Bronchial epithelial cell (primary cell): Measurements from ENCODE around the gene C1orf87. TPM values are rescaled to one million over a fixed set of nuclear protein-coding genes. Genes with fewer than 3 reads are reported as not detected.

ENCODE experiments used
- DNase-seq: peaks from one replicate; pipeline ENCODE4 v3.0.0-alpha.2; 2010; ENCODE audit warnings: low read depth
- FAIRE-seq: peaks from 2 replicates; lab custom pipeline; 2011; peaks lifted over from hg19 to GRCh38; lab: Jason Lieb, UNC
- H3K27me3 ChIP-seq: 2 replicates; pipeline ENCODE4 v1.5.1; 2011; ENCODE audit warnings: low read length; ENCODE audit not compliant: control insufficient read depth, insufficient read depth
- H3K36me3 ChIP-seq: 2 replicates; pipeline ENCODE4 v1.5.1; 2011; ENCODE audit warnings: low read length; ENCODE audit not compliant: control insufficient read depth, insufficient read depth
- H3K4me3 ChIP-seq: 2 replicates; pipeline ENCODE4 v1.5.1; 2011; ENCODE audit warnings: mild to moderate bottlenecking, low read depth, low read length, control low read depth
- total RNA-seq: library from RNA; depleted of rRNA; stranded (reverse); fragments of >200 nt; gene quantifications from 2 replicates; pipeline ENCODE4 v1.2.1, GENCODE V29; 2014
- TF ChIP-seq, protein P1 (sequence below): IDR thresholded peaks from 2 replicates; pipeline ENCODE4 v1.5.1; 2011; ENCODE audit warnings: mild to moderate bottlenecking, moderate library complexity, low read length, control low read depth, inconsistent platforms; ENCODE audit not compliant: insufficient read depth, severe bottlenecking

C1orf87 gene
- total RNA-seq, 1 donor from 2014 or later = not detected

DNA sequence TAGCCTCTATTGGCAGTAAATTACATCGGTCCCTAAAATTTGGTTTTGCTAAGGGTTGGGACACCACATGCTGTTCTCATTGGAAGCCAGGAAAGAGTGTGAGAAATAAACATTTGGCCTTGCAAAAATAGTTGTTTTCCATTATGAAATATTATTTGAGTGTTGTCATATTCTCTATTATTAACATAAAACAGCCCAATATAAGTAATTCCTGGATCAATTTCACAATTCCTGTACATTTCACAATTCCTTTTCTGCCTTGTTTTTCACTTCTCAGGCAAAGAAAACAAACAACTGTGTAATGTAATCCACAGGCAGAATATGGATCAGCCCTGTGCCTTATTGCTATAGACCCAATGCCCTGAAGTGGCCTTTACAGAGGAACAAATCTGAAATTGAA, 40.5 kb downstream of the C1orf87 start:
- Histone ChIP-seq H3K27me3 (no peaks in the 10 kb centered on the region), H3K4me3 (no peak overlapping the region), H3K36me3 (no peaks in the 10 kb centered on the region)
- FAIRE-seq (no peak), DNase-seq (no peak)
- TF ChIP-seq, protein P1, sequence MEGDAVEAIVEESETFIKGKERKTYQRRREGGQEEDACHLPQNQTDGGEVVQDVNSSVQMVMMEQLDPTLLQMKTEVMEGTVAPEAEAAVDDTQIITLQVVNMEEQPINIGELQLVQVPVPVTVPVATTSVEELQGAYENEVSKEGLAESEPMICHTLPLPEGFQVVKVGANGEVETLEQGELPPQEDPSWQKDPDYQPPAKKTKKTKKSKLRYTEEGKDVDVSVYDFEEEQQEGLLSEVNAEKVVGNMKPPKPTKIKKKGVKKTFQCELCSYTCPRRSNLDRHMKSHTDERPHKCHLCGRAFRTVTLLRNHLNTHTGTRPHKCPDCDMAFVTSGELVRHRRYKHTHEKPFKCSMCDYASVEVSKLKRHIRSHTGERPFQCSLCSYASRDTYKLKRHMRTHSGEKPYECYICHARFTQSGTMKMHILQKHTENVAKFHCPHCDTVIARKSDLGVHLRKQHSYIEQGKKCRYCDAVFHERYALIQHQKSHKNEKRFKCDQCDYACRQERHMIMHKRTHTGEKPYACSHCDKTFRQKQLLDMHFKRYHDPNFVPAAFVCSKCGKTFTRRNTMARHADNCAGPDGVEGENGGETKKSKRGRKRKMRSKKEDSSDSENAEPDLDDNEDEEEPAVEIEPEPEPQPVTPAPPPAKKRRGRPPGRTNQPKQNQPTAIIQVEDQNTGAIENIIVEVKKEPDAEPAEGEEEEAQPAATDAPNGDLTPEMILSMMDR = no peak

DNA sequence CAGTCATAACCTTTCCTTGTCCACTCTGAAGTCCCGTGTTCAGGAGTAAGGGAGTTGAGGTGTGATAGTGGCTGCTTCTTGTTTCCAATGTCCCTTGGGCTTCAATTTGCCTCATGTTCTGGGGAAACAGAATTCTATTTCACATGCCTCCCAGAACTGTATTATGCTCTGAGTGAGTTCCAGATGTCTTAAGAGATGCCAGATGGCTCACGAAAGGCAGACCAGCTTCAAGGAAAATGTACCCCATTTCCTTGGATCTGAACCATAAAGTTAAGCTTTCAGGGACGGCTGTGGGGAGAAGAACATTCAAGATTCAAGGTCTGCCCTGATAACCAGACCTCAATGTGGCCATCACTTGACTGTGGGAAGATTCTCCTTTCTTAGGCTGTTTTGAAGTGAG, 42.4 kb downstream of the C1orf87 start:
- no peak for DNase-seq
- Histone ChIP-seq H3K36me3 (no peaks in the 10 kb centered on the region), H3K4me3 (no peak overlapping the region), H3K27me3 (no peaks in the 10 kb centered on the region)
- FAIRE-seq = no peak
- TF ChIP-seq, protein P1 = no peak

DNA sequence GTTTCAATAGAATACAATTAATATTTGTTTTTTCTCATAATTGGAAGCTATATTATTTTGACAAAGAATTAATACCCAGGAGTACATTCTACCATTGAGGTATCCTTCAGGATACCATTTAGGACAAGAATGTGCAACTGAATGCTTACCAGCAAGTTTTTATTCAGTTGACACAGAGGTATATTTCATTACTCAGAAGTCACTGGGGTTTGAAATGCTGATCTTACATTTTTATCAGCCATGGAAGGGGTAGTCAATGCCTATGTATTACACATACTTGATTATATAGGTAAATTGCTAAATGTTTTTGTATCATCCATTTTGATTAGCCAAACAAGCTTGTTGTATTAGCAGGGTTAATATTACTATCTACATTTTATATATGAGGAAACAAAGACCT, 48.0 kb downstream of the C1orf87 start:
- Histone ChIP-seq H3K4me3 (no peak overlapping the region), H3K36me3 (no peaks in the 10 kb centered on the region), H3K27me3 (no peaks in the 10 kb centered on the region)
- TF ChIP-seq, protein P1 = no peak
- DNase-seq (no peak), FAIRE-seq (no peak)

DNA sequence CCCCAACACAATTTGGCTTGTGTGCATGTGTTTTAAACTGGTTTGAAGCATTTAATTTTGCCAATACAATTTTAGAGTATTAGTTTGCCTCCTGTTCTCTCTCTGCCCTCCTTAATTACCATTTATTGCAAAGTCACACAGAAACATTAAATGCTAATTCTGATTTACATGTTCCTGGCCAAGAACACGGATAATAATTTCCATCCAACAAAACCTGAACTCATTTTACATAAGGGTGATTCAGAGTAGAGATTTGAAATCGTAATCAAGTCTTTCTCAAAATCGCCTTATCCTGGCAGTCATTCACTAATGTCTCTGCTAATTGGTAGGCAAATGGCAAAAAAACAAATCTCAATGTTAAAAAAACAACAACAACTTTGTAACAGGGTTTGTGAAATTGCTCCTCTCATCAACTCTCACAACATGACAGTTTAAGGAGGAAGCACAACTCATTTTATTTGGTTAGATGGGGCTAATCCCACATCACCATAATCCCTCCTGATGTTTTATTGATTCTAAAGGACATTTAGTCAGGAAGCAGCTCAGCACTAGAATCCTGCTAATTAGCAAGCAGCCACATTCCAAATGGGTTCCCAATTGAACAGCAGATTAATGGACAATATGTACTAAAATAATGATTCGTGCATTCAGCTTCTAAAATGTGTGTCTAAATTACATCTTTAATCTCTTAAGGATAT, 55.9 kb downstream of the C1orf87 start:
- Histone ChIP-seq H3K4me3 (no peak overlapping the region), H3K36me3 (no peaks in the 10 kb centered on the region), H3K27me3 (no peaks in the 10 kb centered on the region)
- TF ChIP-seq, protein P1 = no peak
- no peak for FAIRE-seq
- DNase-seq = no peak

DNA sequence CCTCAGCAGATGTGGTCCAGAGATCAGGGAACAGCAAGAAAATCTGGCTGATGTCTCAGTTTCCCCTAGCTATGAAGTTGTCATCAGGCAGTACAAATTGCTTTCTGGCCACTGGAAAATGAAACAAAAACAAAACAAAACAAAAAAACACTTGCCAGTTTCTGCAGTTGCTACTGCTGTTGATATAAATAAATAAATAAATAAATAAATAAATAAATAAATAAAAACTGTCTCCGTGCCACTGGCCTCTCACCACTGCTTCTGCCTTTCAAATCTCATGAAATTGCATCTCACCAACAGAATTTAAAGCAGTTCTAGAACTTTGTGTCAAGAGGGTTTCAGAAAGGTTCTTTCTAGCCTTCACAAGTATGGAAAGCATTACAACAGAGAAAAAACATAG, 62.9 kb downstream of the C1orf87 start:
- no peaks in the 10 kb centered on the region for H3K36me3 ChIP-seq
- no peaks in the 10 kb centered on the region for H3K27me3 ChIP-seq
- no peak overlapping the region for H3K4me3 ChIP-seq
- FAIRE-seq = no peak
- TF ChIP-seq, protein P1 = no peak
- DNase-seq = no peak

DNA sequence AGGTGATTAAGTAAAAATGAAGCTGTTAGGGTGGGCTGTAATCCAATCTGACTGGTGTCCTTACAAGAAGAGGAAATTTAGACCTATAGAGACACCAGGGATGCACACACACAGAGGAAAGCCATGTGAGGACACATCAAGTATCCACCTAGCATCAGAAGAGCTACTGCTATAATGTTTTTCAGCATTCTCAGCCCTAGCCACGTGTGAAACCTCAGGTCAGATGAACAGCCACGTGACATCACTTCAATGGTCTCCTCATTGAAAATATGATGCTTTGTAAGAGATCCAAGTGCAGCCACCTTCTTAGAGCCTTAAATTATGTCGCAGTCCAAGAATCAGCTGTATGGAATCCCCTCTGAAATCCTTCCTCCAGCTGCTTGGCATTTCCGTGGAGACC, 65.1 kb downstream of the C1orf87 start:
- Histone ChIP-seq H3K36me3 (no peaks in the 10 kb centered on the region), H3K4me3 (no peak overlapping the region), H3K27me3 (no peaks in the 10 kb centered on the region)
- TF ChIP-seq, protein P1 = no peak
- no peak for FAIRE-seq
- no peak for DNase-seq
